A549 treated with Mapracorat at 1 μM for 4 hours (cell line): ENCODE data around the gene VSX1. TPM values are rescaled to one million over a fixed set of nuclear protein-coding genes. Genes with fewer than 3 reads are reported as not detected.

Experiments
- total RNA-seq: library from RNA; stranded (reverse); fragments of 200-300 nt; extraction: Qiagen RNA extraction; gene quantifications from 5 replicates; pipeline ENCODE4 v1.2.3, GENCODE V29; 2022

VSX1 gene
- 0.77 to 1.5 TPM (median 0.89 TPM) in 5 replicates for total RNA-seq

DNA sequence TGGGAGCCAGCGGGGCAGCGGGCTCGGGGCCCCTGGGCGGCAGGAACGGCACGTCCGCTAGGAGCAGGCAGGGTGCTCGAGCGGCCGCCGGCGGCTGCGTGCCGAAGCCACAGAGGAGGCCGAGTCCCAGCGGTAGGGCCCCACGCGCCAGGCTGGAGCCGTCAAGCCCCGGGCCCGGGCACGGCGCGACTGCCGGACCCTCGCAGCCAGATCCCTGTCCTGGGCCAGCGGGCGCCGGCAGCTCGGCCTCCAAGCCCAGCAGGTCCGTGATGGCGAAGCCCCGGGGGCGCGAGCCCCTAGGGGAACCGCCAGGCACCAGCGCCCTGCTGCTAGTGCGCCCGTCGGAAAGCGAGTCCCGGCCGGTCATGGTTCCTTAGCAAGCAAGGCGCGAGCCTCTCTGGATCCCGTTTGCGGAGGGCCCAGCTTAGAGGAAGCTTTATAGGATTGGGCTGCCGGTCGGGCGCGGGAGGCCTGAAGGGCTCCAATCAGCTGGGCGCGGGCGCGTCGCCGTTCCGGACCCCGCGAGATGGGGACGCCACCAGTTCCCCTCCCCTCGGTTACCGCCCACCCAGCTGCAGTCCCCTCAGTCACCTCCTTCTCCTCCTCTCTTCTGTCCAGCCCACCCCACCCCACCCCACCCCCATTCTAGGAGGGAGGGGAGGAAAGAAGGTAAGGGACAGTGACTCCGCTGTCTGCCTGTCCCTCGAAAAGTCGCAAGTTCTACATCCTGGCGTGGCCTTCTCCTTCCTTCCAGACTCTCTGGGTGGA, at the start of gene VSX1:
VSX1 (minus strand) TSS at position 412 of the 768 bp plus-strand sequence; CDS start at position 367, 45 bp downstream.

DNA sequence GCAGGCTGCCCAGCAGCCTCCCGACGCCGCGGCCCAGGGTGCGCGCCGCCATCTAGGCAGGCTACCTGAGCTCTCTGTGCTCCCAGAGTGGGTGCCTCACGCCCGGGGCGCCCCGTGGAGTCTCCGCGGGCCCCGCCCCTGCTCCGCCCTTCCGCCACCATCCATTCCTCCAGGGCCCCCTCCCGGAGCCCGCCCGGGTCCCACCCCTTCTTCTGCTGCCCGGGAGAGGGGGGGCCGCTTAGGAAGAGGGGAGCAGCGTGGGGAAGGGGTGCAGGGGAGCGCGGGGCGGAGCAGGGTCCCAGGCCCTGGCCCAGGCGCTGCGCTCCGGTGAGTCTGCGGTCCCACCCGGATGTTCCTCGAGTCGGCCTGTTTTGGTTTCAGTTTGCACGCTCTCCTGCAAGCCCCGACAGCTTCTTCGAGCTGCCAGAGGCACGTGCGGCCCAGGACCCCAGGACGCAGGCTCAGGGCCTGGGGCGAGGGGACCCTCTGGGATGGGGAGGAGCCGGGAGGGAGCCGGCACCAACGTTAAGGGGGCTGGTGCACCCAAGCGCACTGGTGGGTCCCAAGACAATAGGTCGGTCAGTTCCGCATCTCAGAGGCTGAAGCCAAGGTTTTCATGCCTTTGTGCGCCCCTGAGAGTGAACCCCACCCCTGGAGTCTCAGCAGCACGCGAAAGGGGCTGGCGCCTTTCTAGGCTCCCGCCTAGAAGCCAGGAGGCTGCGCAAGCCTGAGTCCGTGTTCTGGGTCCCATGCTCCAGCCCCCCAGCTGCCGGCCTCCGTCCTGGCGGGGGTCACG, 23.7 kb downstream of the VSX1 start, which contains the start of gene ACSS1:
ACSS1 (minus strand) TSS at position 89 of the 796 bp plus-strand sequence; CDS start at position 52, 37 bp downstream.

Other genes with a start within 250 kb of the VSX1 start
- not detected in 5 replicates for gene CST7, start 132.9 kb downstream of the VSX1 start, total RNA-seq
- gene APMAP, start 89.4 kb downstream of the VSX1 start, total RNA-seq = 163 to 188 TPM (median 181 TPM) in 5 replicates
- 11.5 to 17.1 TPM (median 15.7 TPM) in 5 replicates for gene ACSS1, start 24.0 kb downstream of the VSX1 start, total RNA-seq
- gene ENTPD6, start 113.6 kb upstream of the VSX1 start, total RNA-seq = 152 to 186 TPM (median 168 TPM) in 5 replicates
- 281 to 362 TPM (median 342 TPM) in 5 replicates for gene PYGB, start 165.9 kb upstream of the VSX1 start, total RNA-seq